Measurements from ENCODE around the gene ZNF844. TPM values are rescaled to one million over a fixed set of nuclear protein-coding genes. Genes with fewer than 3 reads are reported as not detected.

The ZNF844 gene
- 10 to 100 TPM in 2 of 4 donors, 1 to 10 TPM in 2; 8.0 to 19.0 (median 9.9) TPM for total RNA-seq

DNA sequence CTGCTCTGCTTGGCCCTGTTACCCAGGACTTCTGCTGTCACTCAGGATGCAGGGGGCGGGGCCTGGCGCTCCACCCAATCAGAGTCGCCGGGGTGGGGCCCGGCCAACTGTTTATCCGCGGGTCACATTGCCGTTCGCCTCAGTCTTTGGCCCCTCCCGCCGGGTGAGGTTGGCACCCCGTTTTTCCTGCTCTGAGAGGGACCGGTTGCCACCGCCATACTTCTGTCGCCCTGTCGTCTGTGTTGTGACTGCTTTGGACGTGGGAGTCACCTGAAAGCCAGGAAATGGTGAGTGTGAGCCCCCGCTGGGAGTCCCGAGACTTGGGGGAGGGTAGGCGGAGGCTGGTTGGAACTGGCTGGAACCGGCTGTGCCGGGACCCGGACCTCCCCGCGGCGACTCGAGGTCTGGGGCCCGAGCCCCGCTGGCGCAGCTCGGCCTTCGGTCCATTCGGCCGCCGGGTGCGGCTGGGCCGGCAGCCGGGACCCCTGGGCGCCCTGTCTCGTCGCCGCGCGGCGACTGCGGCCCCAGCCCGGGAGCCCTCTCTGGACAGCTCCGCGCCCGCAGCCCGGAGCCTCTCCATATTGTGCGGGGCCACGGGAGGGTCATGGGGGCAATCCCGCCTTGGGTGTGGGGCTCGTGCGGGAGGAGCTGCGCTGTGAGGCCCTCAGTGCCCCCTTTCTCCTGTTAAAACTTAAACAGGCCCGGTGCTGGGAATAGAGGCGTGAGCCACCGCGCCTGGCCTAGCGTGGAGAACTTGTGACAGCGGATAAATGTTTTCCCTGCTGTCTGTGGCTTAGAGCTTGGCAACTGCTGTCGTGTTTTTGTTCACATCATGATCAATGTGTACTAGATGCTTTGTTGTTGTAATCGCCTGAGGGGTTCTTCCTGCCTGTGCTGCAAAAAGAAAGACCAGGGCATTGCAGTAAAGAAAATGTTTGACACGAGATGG, at the start of gene ZNF844:
Gene ZNF844, plus strand, starts transcription at position 142 of the 949 bp plus-strand sequence. Its CDS starts 143 bp downstream, at position 285.
- Histone ChIP-seq H3K27me3 (no peaks in the 10 kb centered on the region), H3K4me3 (peak within 1 kb of the TSS; percentile 78 to 98), H3K27ac (peak within 1 kb of the TSS; percentile 87 to 97 (median 96)), H3K36me3 (peaks cover 0 to 28% of the 10 kb centered on the region in 2 donors), H3K4me1 (peaks cover 0 to 23% (median 4%) of the 10 kb centered on the region in 3 donors), H3K9me3 (peaks cover 0 to 43% (median 1%) of the 10 kb centered on the region in 3 donors)
- 3 to 6% methylated on average over 4 to 7 of the region's 66 CpGs for WGBS, 2 donors (ENCODE audit: low coverage in 1 of 2)
- TF ChIP-seq EP300 (IDR thresholded peaks at IDR 0.05) (no peak), POLR2AphosphoS5 (IDR thresholded peaks at IDR 0.05) (peak; percentile 97), POLR2A (IDR thresholded peaks at IDR 0.05) (peak; percentile 88 to 91)
- TF ChIP-seq, protein P1, sequence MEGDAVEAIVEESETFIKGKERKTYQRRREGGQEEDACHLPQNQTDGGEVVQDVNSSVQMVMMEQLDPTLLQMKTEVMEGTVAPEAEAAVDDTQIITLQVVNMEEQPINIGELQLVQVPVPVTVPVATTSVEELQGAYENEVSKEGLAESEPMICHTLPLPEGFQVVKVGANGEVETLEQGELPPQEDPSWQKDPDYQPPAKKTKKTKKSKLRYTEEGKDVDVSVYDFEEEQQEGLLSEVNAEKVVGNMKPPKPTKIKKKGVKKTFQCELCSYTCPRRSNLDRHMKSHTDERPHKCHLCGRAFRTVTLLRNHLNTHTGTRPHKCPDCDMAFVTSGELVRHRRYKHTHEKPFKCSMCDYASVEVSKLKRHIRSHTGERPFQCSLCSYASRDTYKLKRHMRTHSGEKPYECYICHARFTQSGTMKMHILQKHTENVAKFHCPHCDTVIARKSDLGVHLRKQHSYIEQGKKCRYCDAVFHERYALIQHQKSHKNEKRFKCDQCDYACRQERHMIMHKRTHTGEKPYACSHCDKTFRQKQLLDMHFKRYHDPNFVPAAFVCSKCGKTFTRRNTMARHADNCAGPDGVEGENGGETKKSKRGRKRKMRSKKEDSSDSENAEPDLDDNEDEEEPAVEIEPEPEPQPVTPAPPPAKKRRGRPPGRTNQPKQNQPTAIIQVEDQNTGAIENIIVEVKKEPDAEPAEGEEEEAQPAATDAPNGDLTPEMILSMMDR (IDR thresholded peaks at IDR 0.05): peak in 1 of 4 experiments; percentile 10
- ATAC-seq: peak; percentile 99

DNA sequence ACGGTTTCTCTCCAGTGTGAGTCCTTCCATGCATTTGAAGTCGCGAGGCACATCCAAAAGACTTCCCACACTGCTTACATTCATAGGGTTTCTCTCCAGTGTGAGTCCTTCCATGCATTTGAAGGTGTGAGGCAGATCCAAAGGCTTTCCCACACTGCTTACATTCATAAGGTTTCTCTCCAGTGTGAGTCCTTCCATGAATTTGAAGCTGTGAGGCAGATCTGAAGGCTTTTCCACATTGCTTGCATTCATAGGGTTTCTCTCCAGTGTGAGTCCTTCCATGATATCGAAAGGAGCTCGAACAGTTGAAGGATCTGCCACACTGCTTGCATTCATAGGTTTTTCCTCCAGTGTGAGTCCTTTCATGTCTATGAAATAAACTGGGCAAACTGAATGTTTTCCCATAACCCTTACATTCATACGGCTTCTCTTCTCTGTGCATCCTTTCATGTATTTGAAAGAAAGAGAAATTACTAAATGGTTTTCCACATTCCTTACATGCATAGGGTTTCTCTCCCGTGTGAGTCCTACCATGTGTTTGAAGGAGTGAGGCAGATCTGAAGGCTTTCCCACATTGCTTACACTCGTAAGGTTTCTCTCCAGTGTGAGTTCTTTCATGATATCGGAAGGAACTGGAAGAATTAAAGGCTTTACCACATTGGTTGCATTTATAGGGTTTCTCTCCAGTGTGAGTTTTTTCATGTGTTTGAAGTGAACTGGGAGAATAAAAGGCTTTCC, 49.3 kb upstream of the ZNF844 start:
- H3K4me3 ChIP-seq: no peak overlapping the region
- no peaks in the 10 kb centered on the region for H3K27me3 ChIP-seq
- no peaks in the 10 kb centered on the region for H3K4me1 ChIP-seq
- TF ChIP-seq, protein P1 (IDR thresholded peaks at IDR 0.05): no peak
- TF ChIP-seq POLR2AphosphoS5 (IDR thresholded peaks at IDR 0.05): no peak
- no peak for TF ChIP-seq POLR2A (IDR thresholded peaks at IDR 0.05)
- TF ChIP-seq EP300 (IDR thresholded peaks at IDR 0.05): no peak
- no peak for ATAC-seq
- 97% methylated on average over 6 to 9 of the region's 9 CpGs for WGBS, 2 donors (ENCODE audit: low coverage in 1 of 2)
- H3K36me3 ChIP-seq: peaks cover 4 to 58% of the 10 kb centered on the region in 2 donors
- H3K9me3 ChIP-seq: peaks cover 0 to 73% (median 0%) of the 10 kb centered on the region in 3 donors
- no peak overlapping the region for H3K27ac ChIP-seq

DNA sequence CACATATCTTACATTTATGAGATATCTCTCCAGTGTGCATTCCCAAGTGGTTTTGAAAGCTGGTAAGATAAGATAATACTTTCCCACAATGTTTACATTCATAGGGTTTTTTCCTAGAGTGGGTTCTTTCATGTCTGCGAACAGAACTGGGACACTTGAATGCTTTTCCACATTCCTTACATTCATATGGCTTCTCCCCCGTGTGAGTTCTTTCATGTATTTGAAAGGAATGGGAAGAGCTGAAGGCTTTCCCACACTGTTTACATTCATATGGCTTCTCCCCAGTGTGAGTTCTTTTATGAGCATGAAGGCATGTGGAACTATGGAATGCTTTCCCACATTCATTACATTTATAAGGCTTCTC, 48.8 kb upstream of the ZNF844 start:
- peaks cover 0 to 69% (median 0%) of the 10 kb centered on the region in 3 donors for H3K9me3 ChIP-seq

DNA sequence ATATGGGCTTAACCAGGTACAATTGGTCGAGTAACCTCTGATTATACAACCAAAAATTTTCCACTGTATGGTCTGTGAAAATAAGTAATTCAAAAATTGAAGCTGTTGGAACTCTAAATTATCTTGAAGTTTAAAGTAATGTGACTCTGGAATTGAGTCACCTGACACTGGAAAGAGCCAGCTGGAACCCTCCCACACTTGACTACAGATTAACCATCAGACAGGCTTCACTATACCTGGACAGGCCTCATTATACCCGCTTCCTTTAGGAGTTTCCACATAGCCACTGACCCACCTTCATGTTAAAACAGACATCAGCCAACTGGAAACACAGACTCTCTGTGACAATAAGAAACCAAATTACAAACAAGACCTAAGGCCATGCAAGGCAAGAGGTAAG, 30.3 kb upstream of the ZNF844 start:
- Histone ChIP-seq H3K36me3 (peaks cover 0 to 6% of the 10 kb centered on the region in 2 donors), H3K9me3 (no peaks in the 10 kb centered on the region), H3K27ac (peak overlapping the region in 1 of 4 donors; percentile 86), H3K4me1 (peaks cover 0 to 34% (median 0%) of the 10 kb centered on the region in 3 donors), H3K27me3 (no peaks in the 10 kb centered on the region), H3K4me3 (no peak overlapping the region)
- ATAC-seq: no peak
- TF ChIP-seq, protein P1 (IDR thresholded peaks at IDR 0.05): no peak
- TF ChIP-seq POLR2A (IDR thresholded peaks at IDR 0.05): no peak
- TF ChIP-seq EP300 (IDR thresholded peaks at IDR 0.05): no peak
- no peak for TF ChIP-seq POLR2AphosphoS5 (IDR thresholded peaks at IDR 0.05)
- WGBS, 2 donors (ENCODE audit: low coverage in 1 of 2): 63 to 75% methylated on average over 2 of the region's 2 CpGs

More for the DNA sequence above, 48.8 kb upstream of the ZNF844 start:
- Histone ChIP-seq H3K4me1 (no peaks in the 10 kb centered on the region), H3K4me3 (no peak overlapping the region), H3K27me3 (no peaks in the 10 kb centered on the region), H3K36me3 (peaks cover 4 to 58% of the 10 kb centered on the region in 2 donors), H3K27ac (no peak overlapping the region)
- WGBS, 2 donors (ENCODE audit: low coverage in 1 of 2): 83 to 92% methylated on average over 1 to 2 of the region's 2 CpGs
- no peak for ATAC-seq
- TF ChIP-seq EP300 (IDR thresholded peaks at IDR 0.05) (no peak), POLR2A (IDR thresholded peaks at IDR 0.05) (no peak), POLR2AphosphoS5 (IDR thresholded peaks at IDR 0.05) (no peak)
- TF ChIP-seq, protein P1 (IDR thresholded peaks at IDR 0.05): no peak

Measured in gastroesophageal sphincter (tissue), 4 donors.